Peyer's patch (tissue), 4 donors: ENCODE data around the gene SLC35G4.

Experiments
- POLR2A ChIP-seq, 2 donors: fragments of 450-650 bp; IDR thresholded peaks; one replicate each; pipeline ENCODE4 v1.5.1; 2017; ENCODE audit warnings: antibody characterized with exemption in 2 of 2, mild to moderate bottlenecking in 2 of 2, moderate library complexity in 2 of 2
- TF ChIP-seq, protein P1 (sequence below), 6 experiments: fragments of 450-650 bp in 4 of 6; fragments of 200-600 bp in 2 of 6; sonication (generic) in 1 of 6; IDR thresholded peaks; one replicate each; pipeline ENCODE4 v1.5.1; 2017 to 2019; ENCODE audit warnings: antibody characterized with exemption in 6 of 6, mild to moderate bottlenecking in 3 of 6, moderate library complexity in 1 of 6

DNA sequence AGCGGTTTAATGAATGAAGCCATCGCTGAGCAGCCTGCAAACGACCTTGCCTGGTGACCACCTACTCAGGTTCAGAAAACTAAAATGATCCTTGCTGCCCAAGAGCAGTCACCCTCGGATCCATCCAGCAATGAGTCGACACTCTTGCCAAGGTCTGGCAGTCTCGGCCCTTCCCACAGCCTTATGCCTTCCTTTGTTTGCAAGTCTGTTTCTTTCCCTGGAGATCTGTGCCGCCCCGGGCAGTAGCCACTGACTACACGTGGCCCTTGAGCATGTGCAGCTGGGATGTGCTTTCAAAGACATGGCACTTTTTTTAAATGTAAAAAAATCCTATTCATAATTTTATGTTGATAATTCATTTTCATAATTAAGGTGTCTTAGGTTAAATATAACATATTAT lies 37.2 kb upstream of the SLC35G4 start:
- TF ChIP-seq, protein P1, sequence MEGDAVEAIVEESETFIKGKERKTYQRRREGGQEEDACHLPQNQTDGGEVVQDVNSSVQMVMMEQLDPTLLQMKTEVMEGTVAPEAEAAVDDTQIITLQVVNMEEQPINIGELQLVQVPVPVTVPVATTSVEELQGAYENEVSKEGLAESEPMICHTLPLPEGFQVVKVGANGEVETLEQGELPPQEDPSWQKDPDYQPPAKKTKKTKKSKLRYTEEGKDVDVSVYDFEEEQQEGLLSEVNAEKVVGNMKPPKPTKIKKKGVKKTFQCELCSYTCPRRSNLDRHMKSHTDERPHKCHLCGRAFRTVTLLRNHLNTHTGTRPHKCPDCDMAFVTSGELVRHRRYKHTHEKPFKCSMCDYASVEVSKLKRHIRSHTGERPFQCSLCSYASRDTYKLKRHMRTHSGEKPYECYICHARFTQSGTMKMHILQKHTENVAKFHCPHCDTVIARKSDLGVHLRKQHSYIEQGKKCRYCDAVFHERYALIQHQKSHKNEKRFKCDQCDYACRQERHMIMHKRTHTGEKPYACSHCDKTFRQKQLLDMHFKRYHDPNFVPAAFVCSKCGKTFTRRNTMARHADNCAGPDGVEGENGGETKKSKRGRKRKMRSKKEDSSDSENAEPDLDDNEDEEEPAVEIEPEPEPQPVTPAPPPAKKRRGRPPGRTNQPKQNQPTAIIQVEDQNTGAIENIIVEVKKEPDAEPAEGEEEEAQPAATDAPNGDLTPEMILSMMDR (IDR thresholded peaks at IDR 0.05) = no peak
- TF ChIP-seq POLR2A (IDR thresholded peaks at IDR 0.05) = no peak
